Vagina (tissue), 2 donors: Measurements from ENCODE around the gene PARD6A. TPM values are rescaled to one million over a fixed set of nuclear protein-coding genes. Genes with fewer than 3 reads are reported as not detected.

Experiments used
- DNase-seq, 2 donors: peaks; one replicate each; pipeline ENCODE4 v3.0.0-alpha.2; 2017; ENCODE audit errors: extremely low spot score in 2 of 2
- H3K27ac ChIP-seq: fragments of 200-600 bp; sonication (generic); one replicate; pipeline ENCODE4 v1.5.1; 2019
- H3K27me3 ChIP-seq: fragments of 200-600 bp; sonication (generic); one replicate; pipeline ENCODE4 v1.5.1; 2019
- H3K36me3 ChIP-seq, 2 donors: fragments of 200-600 bp; sonication (generic); one replicate each; pipeline ENCODE4 v1.5.1; 2017 to 2019
- H3K4me1 ChIP-seq: fragments of 200-600 bp; sonication (generic); one replicate; pipeline ENCODE4 v1.5.1; 2019
- H3K4me3 ChIP-seq, 2 donors: fragments of 200-600 bp; sonication (generic); 1 replicate in 1 of 2; 2 replicates in 1 of 2; pipeline ENCODE4 v1.5.1; 2016 to 2019
- H3K9me3 ChIP-seq: fragments of 200-600 bp; sonication (generic); one replicate; pipeline ENCODE4 v1.5.1; 2019
- CTCF ChIP-seq, 3 experiments: fragments of 450-650 bp in 2 of 3; fragments of 200-600 bp in 1 of 3; sonication (generic) in 1 of 3; IDR thresholded peaks; one replicate each; pipeline ENCODE4 v1.5.1; 2017 to 2019; ENCODE audit warnings: antibody characterized with exemption in 3 of 3, mild to moderate bottlenecking in 2 of 3, moderate library complexity in 2 of 3
- POLR2A ChIP-seq, 2 donors: fragments of 450-650 bp; IDR thresholded peaks; one replicate each; pipeline ENCODE4 v1.6.1; 2017; ENCODE audit warnings: antibody characterized with exemption in 2 of 2, mild to moderate bottlenecking in 2 of 2, moderate library complexity in 2 of 2
- POLR2AphosphoS5 ChIP-seq, 2 donors: sonication (generic); formaldehyde crosslinking; IDR thresholded peaks; one replicate each; pipeline ENCODE4 v1.9.0; 2017; ENCODE audit warnings: antibody characterized with exemption in 2 of 2, mild to moderate bottlenecking in 2 of 2, low read depth in 1 of 2; ENCODE audit not compliant: insufficient read depth in 1 of 2
- intact Hi-C: fragments of 100-400 bp; cut with DNase I; formaldehyde crosslinking; loops from one replicate; pipeline ENCODE4 v1.15.1; 2023
- total RNA-seq: library from RNA; depleted of rRNA; stranded (reverse); fragments of >200 nt; gene quantifications from one replicate; pipeline ENCODE4 v1.2.3, GENCODE V29; 2016

PARD6A gene
- total RNA-seq, 1 donor from 2014 or later: 1.2 TPM

GRCh38 chr16:67637625-67638024, 23.1 kb upstream of the PARD6A start:
- Histone ChIP-seq H3K9me3 (no peaks in the 10 kb centered on the region), H3K27me3 (no peaks in the 10 kb centered on the region), H3K4me3 (no peak overlapping the region), H3K36me3 (peaks cover 0 to 60% of the 10 kb centered on the region in 2 donors), H3K27ac (no peak overlapping the region), H3K4me1 (peaks cover 7% of the 10 kb centered on the region)
- TF ChIP-seq POLR2AphosphoS5 (IDR thresholded peaks at IDR 0.05; ENCODE audit: insufficient read depth in 1 of 2, low read depth in 1 of 2): no peak
- TF ChIP-seq CTCF (IDR thresholded peaks at IDR 0.05): no peak
- no peak for TF ChIP-seq POLR2A (IDR thresholded peaks at IDR 0.05)
- no peak for DNase-seq
- intact Hi-C loops: no loop called here

GRCh38 chr16:67641779-67642708, 18.7 kb upstream of the PARD6A start:
- intact Hi-C loops: no loop called here
- H3K27ac ChIP-seq: no peak overlapping the region

GRCh38 chr16:67644038-67644437, 16.7 kb upstream of the PARD6A start:
- intact Hi-C loops: no loop called here
- Histone ChIP-seq H3K27me3 (peaks cover 5% of the 10 kb centered on the region), H3K4me1 (peaks cover 31% of the 10 kb centered on the region), H3K9me3 (no peaks in the 10 kb centered on the region), H3K27ac (no peak overlapping the region), H3K36me3 (peaks cover 0 to 7% of the 10 kb centered on the region in 2 donors), H3K4me3 (no peak overlapping the region)
- TF ChIP-seq CTCF (IDR thresholded peaks at IDR 0.05) (no peak), POLR2A (IDR thresholded peaks at IDR 0.05) (no peak), POLR2AphosphoS5 (IDR thresholded peaks at IDR 0.05; ENCODE audit: insufficient read depth in 1 of 2, low read depth in 1 of 2) (no peak)
- DNase-seq: no peak

More at GRCh38 chr16:67641779-67642708, 18.7 kb upstream of the PARD6A start:
- TF ChIP-seq CTCF (IDR thresholded peaks at IDR 0.05) (no peak), POLR2A (IDR thresholded peaks at IDR 0.05) (no peak)
- Histone ChIP-seq H3K4me1 (peaks cover 23% of the 10 kb centered on the region), H3K4me3 (no peak overlapping the region), H3K9me3 (no peaks in the 10 kb centered on the region), H3K27me3 (peaks cover 5% of the 10 kb centered on the region), H3K36me3 (peaks cover 0 to 27% of the 10 kb centered on the region in 2 donors)
- no peak for DNase-seq

GRCh38 chr16:67645397-67646121, 15.2 kb upstream of the PARD6A start:
- Histone ChIP-seq H3K27me3 (peaks cover 14% of the 10 kb centered on the region), H3K4me3 (peak overlapping the region in 1 of 2 donors; percentile 24), H3K27ac (no peak overlapping the region), H3K36me3 (no peaks in the 10 kb centered on the region), H3K9me3 (no peaks in the 10 kb centered on the region), H3K4me1 (peaks cover 38% of the 10 kb centered on the region)
- intact Hi-C loops: no loop called here
- TF ChIP-seq POLR2AphosphoS5 (IDR thresholded peaks at IDR 0.05; ENCODE audit: insufficient read depth in 1 of 2, low read depth in 1 of 2) (no peak), CTCF (IDR thresholded peaks at IDR 0.05) (no peak), POLR2A (IDR thresholded peaks at IDR 0.05) (no peak)
- DNase-seq: no peak
